OCI-LY7 (cell line): ENCODE results near the gene TADA1.

ENCODE experiments used
- CTCF ChIP-seq: fragments of 200-600 bp; sonication (generic); conservative IDR thresholded peaks from 2 replicates; pipeline ENCODE4 v1.5.1; 2014; ENCODE audit warnings: mild to moderate bottlenecking, antibody characterized with exemption, low read length, moderate library complexity, mixed read lengths
- EZH2phosphoT487 ChIP-seq: fragments of 200-600 bp; sonication (generic); IDR thresholded peaks from 2 replicates; pipeline ENCODE4 v1.6.1; 2018; ENCODE audit warnings: low read depth, borderline replicate concordance, mild to moderate bottlenecking, mixed run types, antibody characterized with exemption, low read length, moderate library complexity, mixed read lengths

DNA sequence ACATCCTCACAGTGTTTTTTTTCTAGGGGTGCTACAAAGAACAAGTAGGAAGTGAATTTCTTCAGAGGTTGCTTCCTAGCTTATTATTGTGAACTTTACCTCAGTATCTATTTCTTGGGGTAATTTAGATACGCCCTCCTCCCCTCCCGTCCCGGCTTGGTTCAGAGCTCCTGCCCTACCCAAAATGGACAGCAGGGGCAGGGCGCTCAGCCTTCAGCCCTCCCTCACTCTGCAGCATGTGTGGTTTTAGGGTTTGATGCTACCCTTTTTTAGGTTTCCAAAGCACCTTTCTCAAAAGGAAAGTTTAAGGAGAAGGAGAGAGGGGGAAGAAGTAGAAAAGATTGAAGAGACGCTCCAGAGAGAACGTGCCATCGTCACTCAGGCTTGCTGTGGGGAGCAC, 53.7 kb downstream of the TADA1 start:
- TF ChIP-seq CTCF (peak; percentile 62), EZH2phosphoT487 (no peak)
